ENCODE measurements around the gene FAM168B. TPM values are rescaled to one million over a fixed set of nuclear protein-coding genes. Genes with fewer than 3 reads are reported as not detected.

FAM168B gene
- total RNA-seq, 2 donors from 2014 or later = 125 to 192 TPM

- Histone ChIP-seq H3K4me1 (replicated peaks) (no peaks in the 10 kb centered on the region), H3K4me3 (no peak overlapping the region), H3K27me3 (replicated peaks; ENCODE audit: insufficient read depth) (no peaks in the 10 kb centered on the region), H3K9me3 (no peaks in the 10 kb centered on the region), H3K27ac (no peak overlapping the region), H3K36me3 (peaks cover 10 to 35% of the 10 kb centered on the region in 2 donors)
- intact Hi-C loops (cut with DNase I) = no loop called here
- 89% methylated on average over 8 of the region's 8 CpGs for WGBS
- DNase-seq (ENCODE audit: low spot score) = no peak
- TF ChIP-seq, protein P1, sequence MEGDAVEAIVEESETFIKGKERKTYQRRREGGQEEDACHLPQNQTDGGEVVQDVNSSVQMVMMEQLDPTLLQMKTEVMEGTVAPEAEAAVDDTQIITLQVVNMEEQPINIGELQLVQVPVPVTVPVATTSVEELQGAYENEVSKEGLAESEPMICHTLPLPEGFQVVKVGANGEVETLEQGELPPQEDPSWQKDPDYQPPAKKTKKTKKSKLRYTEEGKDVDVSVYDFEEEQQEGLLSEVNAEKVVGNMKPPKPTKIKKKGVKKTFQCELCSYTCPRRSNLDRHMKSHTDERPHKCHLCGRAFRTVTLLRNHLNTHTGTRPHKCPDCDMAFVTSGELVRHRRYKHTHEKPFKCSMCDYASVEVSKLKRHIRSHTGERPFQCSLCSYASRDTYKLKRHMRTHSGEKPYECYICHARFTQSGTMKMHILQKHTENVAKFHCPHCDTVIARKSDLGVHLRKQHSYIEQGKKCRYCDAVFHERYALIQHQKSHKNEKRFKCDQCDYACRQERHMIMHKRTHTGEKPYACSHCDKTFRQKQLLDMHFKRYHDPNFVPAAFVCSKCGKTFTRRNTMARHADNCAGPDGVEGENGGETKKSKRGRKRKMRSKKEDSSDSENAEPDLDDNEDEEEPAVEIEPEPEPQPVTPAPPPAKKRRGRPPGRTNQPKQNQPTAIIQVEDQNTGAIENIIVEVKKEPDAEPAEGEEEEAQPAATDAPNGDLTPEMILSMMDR (IDR thresholded peaks at IDR 0.05) = no peak
- TF ChIP-seq POLR2A (IDR thresholded peaks at IDR 0.05) (no peak), POLR2AphosphoS5 (IDR thresholded peaks at IDR 0.05) (no peak)
Measured at GRCh38 chr2:131050896-131051295, 42.4 kb downstream of the FAM168B start.

DNA sequence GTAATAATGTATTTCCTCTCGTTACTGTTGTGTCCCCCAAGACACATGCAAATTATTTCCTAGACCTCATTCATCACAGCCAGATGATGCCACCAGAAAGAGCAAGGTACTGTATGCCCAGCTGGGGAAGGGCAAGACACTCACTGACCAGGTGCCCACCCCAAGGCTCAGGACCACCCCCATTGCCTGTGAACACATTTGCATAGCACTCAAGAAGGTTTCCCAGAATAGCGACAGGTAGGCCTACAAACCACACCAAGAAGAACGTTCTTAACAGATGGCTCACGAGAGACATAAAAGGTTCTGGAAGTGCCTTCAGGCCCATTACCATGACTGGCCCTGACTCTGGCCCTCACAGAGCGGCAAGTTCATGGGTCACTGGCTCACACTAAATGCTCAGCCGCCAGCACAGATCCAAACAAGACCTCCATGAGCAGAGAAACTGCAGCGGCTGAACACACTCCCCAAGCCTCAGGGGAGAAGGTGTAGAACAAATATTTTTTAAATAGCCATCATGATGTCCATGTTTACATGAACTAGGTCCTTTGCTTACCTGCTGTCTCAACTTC, 44.0 kb downstream of the FAM168B start:
- 93% methylated on average over 7 of the region's 7 CpGs for WGBS
- no peaks in the 10 kb centered on the region for H3K27me3 ChIP-seq (replicated peaks; ENCODE audit: insufficient read depth)
- H3K4me3 ChIP-seq = no peak overlapping the region
- H3K4me1 ChIP-seq (replicated peaks) = no peaks in the 10 kb centered on the region
- peaks cover 10 to 26% of the 10 kb centered on the region in 2 donors for H3K36me3 ChIP-seq
- intact Hi-C loops (cut with DNase I) = no loop called here
- TF ChIP-seq POLR2AphosphoS5 (IDR thresholded peaks at IDR 0.05) = no peak
- TF ChIP-seq POLR2A (IDR thresholded peaks at IDR 0.05) = no peak
- TF ChIP-seq, protein P1 (IDR thresholded peaks at IDR 0.05) = no peak
- no peaks in the 10 kb centered on the region for H3K9me3 ChIP-seq
- H3K27ac ChIP-seq = no peak overlapping the region
- DNase-seq (ENCODE audit: low spot score) = no peak

- no peak for TF ChIP-seq POLR2AphosphoS5 (IDR thresholded peaks at IDR 0.05)
- TF ChIP-seq POLR2A (IDR thresholded peaks at IDR 0.05) = no peak
- TF ChIP-seq, protein P1 (IDR thresholded peaks at IDR 0.05) = no peak
- WGBS = 90% methylated on average over 6 of the region's 6 CpGs
- H3K4me3 ChIP-seq = no peak overlapping the region
- H3K36me3 ChIP-seq = peaks cover 10 to 26% of the 10 kb centered on the region in 2 donors
- no peak for DNase-seq (ENCODE audit: low spot score)
- no peaks in the 10 kb centered on the region for H3K4me1 ChIP-seq (replicated peaks)
- intact Hi-C loops (cut with DNase I) = no loop called here
- no peaks in the 10 kb centered on the region for H3K27me3 ChIP-seq (replicated peaks; ENCODE audit: insufficient read depth)
- no peak overlapping the region for H3K27ac ChIP-seq
- no peaks in the 10 kb centered on the region for H3K9me3 ChIP-seq
Measured at GRCh38 chr2:131048641-131049040, 44.6 kb downstream of the FAM168B start.

DNA sequence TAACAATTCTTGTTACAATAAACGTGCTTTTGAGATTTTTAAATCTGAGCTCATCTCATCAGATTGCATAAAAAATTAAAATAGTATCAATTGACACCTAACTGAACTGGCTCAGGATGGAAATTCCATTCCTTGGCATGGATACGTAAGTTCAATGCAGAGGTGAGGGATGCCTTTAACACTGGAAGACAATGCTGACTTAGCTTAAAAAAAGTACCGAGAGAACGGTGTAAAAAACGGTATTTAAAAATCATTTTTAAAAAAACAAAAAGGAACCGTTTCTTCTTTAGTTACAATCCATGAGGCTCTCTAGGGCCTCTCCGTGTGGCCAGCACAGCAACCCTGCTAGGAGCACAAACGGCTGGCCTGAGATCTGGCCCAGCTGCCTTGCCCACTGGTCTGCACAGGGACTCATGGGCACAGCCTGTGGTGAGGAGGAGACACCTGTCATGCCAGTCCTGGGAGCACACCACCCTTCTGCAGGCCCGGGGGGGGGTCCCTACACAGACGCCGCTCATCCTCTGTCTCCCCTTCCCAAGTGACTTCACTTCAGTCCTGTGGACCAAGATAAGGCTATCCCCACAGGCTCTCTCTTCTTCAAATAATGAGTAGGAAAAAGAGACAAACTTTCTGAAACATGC, 45.2 kb downstream of the FAM168B start:
- Histone ChIP-seq H3K9me3 (no peaks in the 10 kb centered on the region), H3K27me3 (replicated peaks; ENCODE audit: insufficient read depth) (no peaks in the 10 kb centered on the region), H3K27ac (no peak overlapping the region), H3K4me3 (no peak overlapping the region), H3K4me1 (replicated peaks) (no peaks in the 10 kb centered on the region), H3K36me3 (peaks cover 10 to 26% of the 10 kb centered on the region in 2 donors)
- intact Hi-C loops (cut with DNase I) = no loop called here
- TF ChIP-seq POLR2AphosphoS5 (IDR thresholded peaks at IDR 0.05) (no peak), POLR2A (IDR thresholded peaks at IDR 0.05) (no peak)
- TF ChIP-seq, protein P1 (IDR thresholded peaks at IDR 0.05) = no peak
- 77% methylated on average over 11 of the region's 11 CpGs for WGBS
- no peak for DNase-seq (ENCODE audit: low spot score)

Data from prostate gland (tissue), 2 donors.